GM19043 (cell line): Measurements from ENCODE around the gene BPIFB6.

Experiments
- ATAC-seq: cut with Tn5 transposase; IDR thresholded peaks from one replicate; pipeline ENCODE4 v1.9.1; 2021; ENCODE audit warnings: low read depth; ENCODE audit not compliant: unreplicated experiment

The BPIFB6 gene

DNA sequence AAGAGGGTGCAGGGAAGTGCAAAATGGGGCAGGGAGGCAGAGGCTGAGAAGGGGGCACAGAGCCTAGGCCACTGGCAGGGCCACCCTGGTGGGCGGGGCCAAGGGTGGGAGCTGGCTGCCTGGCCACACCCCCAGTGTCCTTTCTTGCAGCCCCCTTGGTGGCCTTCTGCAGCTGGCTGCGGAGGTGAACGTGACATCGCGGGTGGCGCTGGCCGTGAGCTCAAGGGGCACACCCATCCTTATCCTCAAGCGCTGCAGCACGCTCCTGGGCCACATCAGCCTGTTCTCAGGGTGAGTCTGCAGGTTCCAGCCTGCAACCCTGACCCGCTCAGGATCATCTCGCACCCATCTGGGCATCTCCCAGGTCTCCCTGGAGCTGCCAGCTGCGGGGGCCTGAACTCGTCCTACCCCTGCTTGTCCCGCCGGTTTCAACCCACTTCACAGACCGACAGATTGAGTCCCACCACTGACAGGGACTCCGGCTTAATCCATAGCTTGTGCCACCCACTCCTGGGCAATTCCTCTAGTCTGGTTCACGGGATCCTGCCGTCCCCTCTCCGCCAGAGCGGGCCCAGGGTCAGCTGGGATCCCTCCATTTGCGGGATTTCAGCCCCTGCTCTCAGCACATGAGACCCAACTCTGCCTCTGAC lies 28.4 kb downstream of the BPIFB6 start:
- ATAC-seq = no peak

DNA sequence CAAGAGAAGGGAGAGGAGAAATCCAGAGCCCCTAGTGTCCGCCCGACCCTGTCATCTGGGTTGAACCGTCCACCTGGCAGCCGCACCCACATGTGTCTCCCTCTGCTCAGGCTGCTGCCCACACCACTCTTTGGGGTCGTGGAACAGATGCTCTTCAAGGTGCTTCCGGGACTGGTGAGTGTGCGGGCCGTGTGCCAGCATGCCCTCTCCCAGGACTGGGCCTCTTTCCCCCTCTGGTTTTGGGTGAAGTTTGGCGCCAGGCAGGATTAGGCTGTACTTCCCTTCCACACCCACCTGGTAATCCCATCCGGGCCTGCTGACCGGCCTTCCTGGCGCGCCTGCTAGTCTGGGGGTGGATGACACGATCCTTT lies 30.2 kb downstream of the BPIFB6 start:
- no peak for ATAC-seq

DNA sequence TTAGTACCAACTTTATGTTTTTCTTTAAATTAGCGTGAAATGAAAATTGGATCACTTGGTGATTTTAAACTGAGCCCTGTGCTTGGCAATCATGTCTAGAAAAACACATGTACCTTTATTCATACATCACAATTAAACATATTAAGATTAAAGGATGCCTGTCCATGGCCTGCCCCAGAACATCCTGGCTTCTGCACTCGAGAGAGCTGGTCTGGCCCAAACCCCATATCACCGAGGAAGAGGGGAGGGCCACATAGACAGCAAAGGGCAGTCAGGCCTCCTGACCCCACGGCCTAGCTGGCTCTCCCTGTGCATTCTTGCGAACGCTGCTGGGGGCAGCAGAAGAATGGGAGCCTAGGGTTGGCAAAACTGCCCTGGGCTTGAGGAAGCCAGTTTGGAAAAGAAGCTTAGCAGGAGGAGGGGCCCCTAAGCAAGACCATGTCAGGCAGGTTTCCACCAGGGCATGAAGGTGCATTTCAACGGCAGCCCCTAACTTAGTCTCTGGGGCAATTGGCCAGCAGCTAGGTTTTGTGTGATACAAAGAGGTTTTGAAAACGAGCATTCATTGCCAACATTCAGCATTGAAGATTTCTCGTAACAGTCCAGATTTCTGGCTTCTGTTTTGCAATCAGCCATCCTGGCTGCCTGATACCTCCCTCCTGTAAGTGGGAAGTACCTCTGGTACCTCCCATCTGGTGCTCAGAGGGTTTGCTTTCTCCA lies 30.8 kb downstream of the BPIFB6 start:
- no peak for ATAC-seq

DNA sequence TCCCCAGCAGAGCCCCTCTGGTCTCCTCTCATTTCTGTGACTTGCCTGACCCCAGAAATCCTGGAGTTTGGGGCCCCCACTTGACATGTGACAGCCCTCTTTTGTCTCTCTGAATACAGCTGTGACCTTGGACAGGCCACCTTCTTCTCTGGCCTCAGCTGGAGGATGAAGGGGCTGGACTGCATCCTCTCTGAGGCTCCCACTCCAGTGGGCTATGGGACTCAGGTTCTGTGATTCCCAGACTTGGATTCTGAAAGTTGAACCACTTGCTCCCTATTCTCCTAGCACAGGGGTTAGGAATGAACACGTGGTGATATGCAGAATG lies 31.3 kb downstream of the BPIFB6 start:
- ATAC-seq = no peak

DNA sequence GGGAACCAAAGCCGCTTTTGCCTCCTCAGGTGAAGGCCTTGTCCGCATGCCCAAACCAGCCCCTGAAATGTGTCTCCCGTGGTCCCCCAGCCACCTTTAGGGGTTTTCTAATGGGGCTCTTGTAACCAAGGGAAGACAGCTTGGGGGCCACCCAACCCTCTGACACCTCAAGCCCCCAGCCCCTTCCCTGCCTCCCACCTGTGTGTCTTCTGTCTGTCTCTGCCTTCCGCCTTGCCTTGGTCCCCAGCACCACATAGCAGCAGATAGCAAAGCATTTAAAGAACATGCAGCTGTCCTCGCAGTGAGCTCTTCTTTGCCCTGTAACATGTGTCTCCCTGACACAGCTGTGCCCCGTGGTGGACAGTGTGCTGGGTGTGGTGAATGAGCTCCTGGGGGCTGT lies 31.8 kb downstream of the BPIFB6 start:
- no peak for ATAC-seq

DNA sequence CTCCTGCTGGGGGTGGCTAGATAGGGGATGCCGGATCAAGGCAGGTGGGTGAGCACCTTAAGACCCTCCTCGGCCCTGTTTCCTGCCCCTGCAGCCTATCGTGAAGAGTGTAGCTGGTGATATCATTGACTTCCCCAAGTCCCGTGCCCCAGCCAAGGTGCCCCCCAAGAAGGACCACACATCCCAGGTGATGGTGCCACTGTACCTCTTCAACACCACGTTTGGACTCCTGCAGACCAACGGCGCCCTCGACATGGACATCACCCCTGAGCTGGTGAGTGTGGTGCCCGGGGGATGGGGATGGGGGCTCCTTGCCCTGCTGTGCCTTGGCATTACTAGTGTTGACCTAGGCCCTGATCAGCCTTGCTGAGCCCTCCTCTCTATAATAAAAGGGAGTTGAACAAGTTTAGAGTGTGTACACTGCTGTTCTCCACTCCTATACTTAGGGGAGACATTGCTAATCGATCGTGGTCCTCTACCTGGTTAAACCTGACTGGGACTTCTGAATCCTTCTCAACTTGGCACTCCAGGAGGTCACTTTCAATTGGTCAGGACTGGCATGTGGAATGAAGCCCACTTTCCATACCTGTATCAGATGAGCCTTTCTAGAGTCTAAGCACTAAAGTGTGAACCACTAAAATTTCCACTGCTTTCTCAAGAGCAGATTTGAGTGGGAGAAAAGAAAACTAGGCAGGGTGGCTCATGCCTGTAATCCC lies 33.3 kb downstream of the BPIFB6 start:
- ATAC-seq = no peak

DNA sequence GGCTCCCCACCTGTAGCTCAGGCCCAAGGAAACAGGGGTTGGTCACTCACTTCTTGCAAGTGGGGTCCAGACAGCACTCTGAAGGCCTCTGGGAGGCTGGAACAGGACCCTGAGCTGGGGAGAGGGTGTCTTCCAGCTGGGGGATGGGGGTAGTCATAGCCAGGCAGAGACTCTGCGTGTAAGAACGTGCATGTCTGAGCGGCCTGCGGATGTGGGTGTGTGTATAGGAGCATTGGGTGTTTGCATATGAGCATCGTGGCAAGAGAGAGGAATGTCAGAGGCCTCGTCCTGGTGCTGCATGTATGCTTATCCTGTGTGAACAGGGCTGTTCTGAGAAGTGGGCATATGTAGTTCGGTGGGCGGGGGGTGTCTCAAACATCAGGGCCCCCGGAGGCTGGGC lies 34.3 kb downstream of the BPIFB6 start:
- ATAC-seq = no peak

DNA sequence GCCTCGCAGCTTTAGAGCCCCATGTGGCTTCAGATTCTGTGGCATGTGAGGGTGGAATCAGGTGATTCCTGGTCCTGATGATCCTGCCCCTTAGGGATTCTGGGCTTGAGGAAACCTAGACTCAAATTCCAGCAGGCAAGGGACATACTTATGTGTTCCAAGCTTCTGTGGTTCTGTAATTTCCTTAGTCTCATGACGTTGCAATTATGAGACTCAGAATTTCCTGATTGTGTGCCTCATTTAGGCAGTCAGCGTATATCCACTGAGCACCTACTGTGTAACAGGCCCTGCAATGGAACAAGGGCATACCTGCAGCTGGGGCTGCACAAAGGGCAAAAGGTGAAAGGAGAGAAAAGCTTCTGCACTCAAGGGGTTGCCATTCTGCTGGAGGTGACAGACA lies 36.4 kb downstream of the BPIFB6 start:
- no peak for ATAC-seq

DNA sequence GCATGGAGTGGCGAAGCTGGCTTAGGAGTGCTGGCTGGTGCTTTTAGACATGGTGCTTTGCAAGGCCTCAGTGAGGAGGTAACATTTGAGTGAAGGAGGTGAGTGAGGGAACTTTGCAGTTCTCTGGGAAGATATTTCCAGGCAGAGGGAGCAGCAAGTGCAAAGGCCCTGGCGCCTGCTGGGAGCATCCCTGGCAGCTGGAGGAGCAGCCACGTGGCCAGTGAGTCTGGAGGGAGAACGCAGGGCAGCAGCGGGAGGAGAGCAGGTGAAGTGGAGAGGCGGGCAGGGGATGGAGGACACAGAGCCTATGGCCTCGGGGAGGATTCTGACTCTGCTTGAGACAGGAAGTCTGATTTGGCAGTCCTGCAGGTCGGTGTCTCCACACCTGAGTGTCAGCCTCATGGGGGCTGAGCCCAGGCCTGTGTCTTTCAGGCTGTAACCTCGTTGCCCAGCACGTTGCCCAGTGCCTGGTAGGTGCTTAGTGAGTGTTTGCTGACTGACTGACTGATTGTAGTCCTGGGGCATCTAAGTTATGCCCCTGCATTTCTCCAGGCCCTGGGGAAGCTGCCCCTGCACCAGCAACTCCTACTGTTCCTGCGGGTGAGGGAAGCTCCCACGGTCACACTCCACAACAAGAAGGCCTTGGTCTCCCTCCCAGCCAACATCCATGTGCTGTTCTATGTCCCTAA lies 36.9 kb downstream of the BPIFB6 start:
- no peak for ATAC-seq

DNA sequence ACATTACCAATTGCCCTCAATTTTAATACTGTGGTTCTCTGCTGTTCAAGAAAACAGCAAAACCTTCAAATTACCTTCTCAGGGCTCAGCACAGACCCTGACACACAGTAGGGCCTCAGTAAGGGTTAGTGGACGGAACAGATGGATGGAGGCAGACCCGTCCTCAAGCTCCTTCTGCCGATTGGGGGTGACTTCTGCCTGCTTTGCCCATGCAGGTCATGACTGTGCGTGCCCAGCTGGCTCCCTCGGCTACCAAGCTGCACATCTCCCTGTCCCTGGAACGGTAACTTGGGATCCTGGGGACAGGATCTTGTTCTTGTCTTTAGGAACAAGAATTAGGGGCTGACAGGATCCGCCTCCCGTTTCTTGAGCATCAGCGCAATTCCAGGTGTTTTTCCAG lies 38.2 kb downstream of the BPIFB6 start:
- no peak for ATAC-seq

DNA sequence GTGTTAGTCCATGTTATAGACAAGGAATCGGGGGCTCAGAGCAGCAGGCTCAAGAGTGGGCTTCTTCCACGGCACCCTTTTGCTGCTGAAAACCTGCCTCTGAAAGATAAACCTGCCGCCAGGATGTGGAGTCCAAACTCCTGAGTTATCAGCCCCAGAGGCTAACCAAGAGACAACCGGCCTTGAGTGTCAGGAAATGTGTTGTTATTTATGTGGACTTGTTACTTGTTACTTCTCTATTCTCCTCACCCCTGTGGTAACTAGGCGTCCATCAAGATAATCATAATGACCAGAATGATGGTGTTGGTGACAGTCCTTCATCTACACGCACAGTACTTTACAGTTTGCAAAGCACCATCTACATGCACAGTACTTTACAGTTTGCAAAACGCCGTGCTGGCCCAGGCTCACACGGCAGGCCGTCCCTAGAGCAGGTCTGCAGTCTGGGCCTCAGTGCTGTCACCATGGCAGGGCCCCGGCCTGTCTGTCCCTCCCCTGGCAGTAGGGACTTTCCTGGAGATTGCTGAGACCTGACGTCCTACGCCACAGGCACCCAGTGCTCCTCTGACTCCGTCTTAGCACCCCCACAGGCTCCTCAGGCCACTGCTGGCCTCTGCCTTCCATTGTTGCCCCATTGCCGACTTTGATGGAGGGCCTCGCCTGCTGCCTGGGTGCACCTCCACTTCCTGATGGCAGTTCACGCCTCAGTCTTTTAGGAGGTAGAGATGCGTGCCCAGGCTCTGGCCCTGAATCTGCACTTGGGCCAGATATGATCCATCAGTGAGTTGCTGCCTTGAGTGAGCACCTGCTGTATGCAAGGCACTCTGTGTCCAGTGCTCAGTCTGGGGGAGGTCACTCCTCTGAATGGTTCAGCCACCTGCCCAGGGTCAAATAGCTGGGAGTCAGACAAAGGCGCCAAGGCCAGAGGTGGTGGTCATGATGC lies 38.9 kb downstream of the BPIFB6 start:
- ATAC-seq = no peak

DNA sequence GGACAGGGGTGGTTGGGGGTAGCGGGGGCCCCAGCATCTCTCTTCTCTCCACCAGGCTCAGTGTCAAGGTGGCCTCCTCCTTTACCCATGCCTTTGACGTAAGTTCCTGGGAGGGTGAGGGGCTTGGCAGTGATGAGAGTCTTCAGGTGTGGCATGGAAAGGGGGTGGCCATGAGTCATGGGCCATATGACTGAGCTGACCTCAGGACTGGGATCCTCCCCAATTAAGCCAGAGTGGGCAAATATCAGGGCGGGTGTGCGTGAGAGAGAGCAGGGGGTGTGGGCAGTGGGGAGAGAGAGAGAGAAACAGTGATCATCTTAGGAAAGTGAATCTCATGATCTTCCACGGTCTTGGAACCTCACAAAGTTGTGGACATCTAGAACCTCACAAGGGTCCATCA lies 39.8 kb downstream of the BPIFB6 start:
- ATAC-seq = no peak

DNA sequence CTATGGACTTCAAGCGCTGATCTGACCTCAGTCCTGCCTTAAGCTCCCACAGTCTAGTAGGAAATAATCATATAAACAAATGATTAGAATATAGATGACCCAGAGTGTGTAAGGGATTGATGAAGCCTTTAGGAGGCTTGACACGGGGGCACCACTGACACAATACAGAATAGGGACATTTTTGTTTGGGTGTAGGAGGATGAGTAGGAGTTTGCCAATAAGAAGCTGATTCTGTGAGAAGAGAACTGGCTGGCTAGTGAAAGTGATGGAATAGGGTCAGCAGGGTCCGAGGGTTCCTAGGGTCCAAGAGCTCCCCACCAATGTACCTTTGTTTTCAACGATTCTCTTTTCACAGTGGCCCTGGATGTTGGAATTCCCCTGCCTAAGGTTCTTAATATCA lies 40.9 kb downstream of the BPIFB6 start:
- no peak for ATAC-seq

DNA sequence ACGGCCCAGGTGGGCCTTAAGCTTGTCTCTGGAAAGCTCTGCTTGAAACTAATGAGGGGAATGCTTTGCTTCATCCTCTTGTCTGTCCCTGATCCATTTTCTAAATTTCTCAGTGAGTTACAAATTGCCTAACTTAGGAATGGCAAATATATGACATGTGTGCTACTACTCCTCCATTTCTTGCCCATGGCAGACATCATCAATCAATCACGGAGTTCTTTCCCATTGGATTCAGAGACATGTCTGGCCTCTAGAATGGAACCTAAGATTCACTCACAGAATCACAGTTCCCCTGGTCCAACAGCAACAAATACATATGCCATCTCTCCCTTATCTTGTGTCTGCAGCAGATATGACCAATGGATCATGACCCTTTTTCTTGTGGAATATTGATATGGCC lies 41.4 kb downstream of the BPIFB6 start:
- ATAC-seq = no peak

DNA sequence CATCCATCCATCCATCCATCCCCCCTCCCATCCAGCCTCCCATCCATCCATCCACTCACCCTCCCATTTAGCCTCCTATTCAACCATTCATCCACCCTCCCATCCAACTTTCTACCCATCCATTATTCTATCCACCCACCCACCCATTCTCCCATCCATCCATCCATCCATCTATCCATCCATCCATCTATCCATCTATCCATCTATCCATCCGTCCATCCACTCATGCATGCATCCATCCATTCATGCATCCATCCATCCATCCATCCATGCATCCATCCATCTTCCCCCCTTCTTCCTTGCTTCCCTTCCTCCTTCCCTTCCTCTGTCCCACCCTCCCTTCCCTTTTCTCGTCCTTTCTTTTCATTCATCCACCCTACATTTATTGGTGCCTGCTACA lies 43.2 kb downstream of the BPIFB6 start:
- no peak for ATAC-seq

DNA sequence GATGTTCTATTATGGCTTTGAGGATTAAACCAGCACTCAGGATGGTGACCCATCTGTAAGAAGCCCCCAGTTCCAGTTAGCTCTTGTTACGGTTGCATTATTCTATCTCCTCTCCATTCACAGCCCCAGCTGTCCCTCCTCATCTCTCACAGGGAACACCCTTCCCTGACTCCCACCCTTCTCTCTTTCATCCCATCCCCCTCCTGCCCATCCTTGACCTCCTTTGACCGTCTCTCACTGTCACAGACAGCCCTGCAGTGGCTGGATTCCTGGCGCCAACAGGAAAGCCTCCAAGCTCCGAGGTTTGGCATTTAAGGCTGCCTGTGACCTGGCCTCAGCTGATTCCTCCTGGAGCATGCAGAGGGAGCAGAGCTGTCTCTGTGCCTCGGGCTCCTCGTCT lies 43.8 kb downstream of the BPIFB6 start:
- no peak for ATAC-seq

DNA sequence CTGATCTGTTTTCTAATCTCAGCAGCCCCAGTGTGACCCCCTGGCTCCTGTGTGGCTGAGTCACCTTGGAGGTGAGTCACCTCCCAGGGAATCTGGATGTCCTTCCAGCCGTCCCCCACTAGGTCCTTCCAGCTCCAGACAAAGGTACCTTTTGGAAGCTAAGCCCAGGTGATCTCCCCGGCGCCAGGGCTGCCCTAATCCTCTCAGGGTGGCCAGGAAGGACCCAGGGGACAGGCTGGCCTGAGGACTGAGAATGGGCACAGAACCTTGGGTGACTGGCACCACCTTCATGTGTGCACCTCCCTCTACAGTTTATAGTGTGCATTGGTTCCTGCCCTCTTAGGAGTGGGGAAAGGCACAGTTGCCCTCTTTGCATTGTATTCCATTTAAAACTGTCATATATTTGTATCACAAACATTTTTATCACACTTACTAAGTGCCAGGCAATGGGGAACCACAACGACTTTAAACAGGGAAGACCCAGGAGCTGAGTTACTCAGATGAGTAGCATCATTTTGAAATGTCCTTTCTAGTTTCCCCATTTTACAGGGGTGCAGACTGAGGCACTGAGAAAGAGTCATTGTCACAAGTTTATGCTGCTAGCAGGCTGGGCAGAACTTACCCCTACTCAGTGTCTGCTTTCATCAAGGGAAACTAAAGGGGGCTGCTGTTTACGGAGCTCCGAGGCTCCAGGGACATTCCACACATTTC lies 45.4 kb downstream of the BPIFB6 start:
- ATAC-seq = no peak

DNA sequence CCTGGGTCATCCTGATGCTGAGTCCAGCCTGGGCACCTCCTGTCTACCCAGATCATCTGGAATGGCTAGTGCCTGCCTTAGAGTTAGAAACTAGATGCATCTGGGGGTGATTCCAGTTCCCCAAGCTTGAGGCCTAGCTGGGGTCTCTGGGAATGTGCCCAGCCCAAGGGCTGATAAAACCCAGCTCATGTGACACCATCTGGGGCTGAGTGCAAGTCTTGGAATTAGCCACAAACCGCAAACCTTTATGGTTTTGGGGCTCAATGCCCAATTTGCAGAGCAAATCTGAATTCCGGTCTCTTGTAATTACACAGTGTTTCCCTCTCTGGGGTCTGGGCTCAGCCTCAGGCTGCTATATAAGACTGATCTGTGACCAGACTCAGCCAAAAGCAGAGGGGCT lies 47.8 kb downstream of the BPIFB6 start, which contains the start of gene BPIFB4:
Gene BPIFB4 (plus strand): TSS at position 385 of the 400 bp plus-strand sequence. CDS start 1,884 bp downstream, outside the sequence.
- no peak for ATAC-seq

DNA sequence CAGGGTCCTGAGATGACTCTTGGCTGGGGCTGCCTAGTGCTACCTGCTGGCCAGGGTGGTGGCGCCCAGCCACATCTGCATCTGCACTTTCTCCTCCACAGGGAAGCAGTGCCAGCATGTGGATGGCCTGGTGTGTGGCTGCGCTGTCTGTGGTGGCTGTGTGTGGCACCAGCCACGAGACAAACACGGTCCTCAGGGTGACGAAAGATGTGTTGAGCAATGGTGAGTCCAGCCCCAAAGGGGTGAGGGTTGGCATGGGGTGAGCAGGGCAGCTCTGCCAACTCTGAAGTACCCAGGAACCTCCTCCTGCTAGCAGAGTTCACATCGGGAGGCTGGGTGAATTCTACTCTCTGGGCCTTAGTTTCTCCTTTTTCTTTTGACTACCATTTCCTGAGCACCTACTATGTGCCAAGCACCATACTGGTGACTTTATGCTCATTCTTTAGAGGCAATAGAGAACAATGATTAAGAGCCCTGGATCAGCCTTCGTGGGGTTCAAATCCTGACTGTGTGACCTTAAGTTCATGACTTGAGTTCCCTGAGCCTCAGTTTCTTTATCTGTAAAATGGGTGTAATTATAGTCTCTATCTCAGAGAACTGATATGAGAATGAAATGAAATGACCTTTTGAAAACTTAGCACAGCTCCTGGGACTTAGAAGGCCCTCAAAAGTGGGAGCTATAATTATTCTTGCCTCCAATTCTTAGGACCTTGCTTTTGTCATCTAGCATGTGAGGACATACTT lies 50.1 kb downstream of the BPIFB6 start:
- ATAC-seq = no peak
